Inferior parietal cortex (tissue), 1 donor: ENCODE measurements around the gene CFH.
"Not testable (repeated sequence)": the region's sequence is repeated elsewhere in the genome, so short reads cannot be mapped to it uniquely, and the experiment has no call there.

Experiments
- DNase-seq: peaks from one replicate; pipeline ENCODE4 v3.0.0-alpha.2; 2016; ENCODE audit errors: extremely low spot score

The CFH gene

GRCh38 chr1:196765019-196765740 is 113.3 kb downstream of the CFH start:
- DNase-seq, result not testable (repeated sequence)

GRCh38 chr1:196769823-196770222 is 118.0 kb downstream of the CFH start:
- not testable (repeated sequence) for DNase-seq

- no peak for DNase-seq
Measured at GRCh38 chr1:196773713-196774112, 121.9 kb downstream of the CFH start.

- no peak for DNase-seq
Measured at GRCh38 chr1:196774175-196774574, 122.3 kb downstream of the CFH start.

GRCh38 chr1:196774603-196775002 is 122.8 kb downstream of the CFH start, which contains the start of gene CFHR3:
TSS of gene CFHR3 (plus strand) at chr1:196774840. CDS start at chr1:196774887, 47 bp downstream.
- no peak for DNase-seq

GRCh38 chr1:196777603-196778002 is 125.8 kb downstream of the CFH start:
- DNase-seq, result no peak

GRCh38 chr1:196779093-196779492 is 127.2 kb downstream of the CFH start:
- no peak for DNase-seq

- DNase-seq, result not testable (repeated sequence)
Measured at GRCh38 chr1:196791252-196791651, 139.4 kb downstream of the CFH start.

GRCh38 chr1:196794103-196794502 is 142.3 kb downstream of the CFH start:
- DNase-seq, result not testable (repeated sequence)
